GM23248 (cell line): ENCODE data around the gene CFAP69.

Source experiments
- EZH2 ChIP-seq: fragments of 200-600 bp; sonication (generic); IDR thresholded peaks from 2 replicates; pipeline ENCODE4 v1.6.1; 2018; ENCODE audit warnings: antibody characterized with exemption, mild to moderate bottlenecking; ENCODE audit not compliant: insufficient read depth, poor library complexity, severe bottlenecking
- EZH2phosphoT487 ChIP-seq: fragments of 200-600 bp; sonication (generic); IDR thresholded peaks from 2 replicates; pipeline ENCODE4 v1.6.1; 2018; ENCODE audit warnings: antibody characterized with exemption, moderate library complexity, mild to moderate bottlenecking, low read depth; ENCODE audit not compliant: insufficient read depth

GRCh38 chr7:90243556-90243955 lies 1.4 kb upstream of the CFAP69 start:
- no peak for TF ChIP-seq EZH2phosphoT487
- no peak for TF ChIP-seq EZH2
